Lung (tissue), 12 donors: ENCODE measurements around the gene ZEB2. TPM values are rescaled to one million over a fixed set of nuclear protein-coding genes. Genes with fewer than 3 reads are reported as not detected.

Source experiments
- ATAC-seq: fragments of 200-7000 bp; cut with Tn5 transposase; one replicate; pipeline ENCODE4 v1.9.1; 2020; ENCODE audit warnings: moderate number of reproducible peaks; ENCODE audit not compliant: insufficient read depth, low FRiP score
- DNase-seq, 3 donors: peaks; one replicate each; pipeline ENCODE4 v3.0.0-alpha.2; 2013 to 2017
- H3K27ac ChIP-seq, 2 donors: one replicate each; pipeline ENCODE4 v1.5.1; 2013; ENCODE audit warnings: mild to moderate bottlenecking in 2 of 2, moderate library complexity in 2 of 2, control low read depth in 1 of 2, inconsistent platforms in 1 of 2, low read depth in 1 of 2, low read length in 1 of 2
- H3K27me3 ChIP-seq, 3 donors: one replicate each; pipeline ENCODE4 v1.5.1; 2013; ENCODE audit warnings: low read length in 2 of 3; ENCODE audit not compliant: control insufficient read depth in 3 of 3, insufficient read depth in 3 of 3
- H3K36me3 ChIP-seq, 4 donors: one replicate each; pipeline ENCODE4 v1.5.1; 2013; ENCODE audit warnings: low read length in 4 of 4, mild to moderate bottlenecking in 1 of 4, moderate library complexity in 1 of 4; ENCODE audit not compliant: control insufficient read depth in 4 of 4, insufficient read depth in 4 of 4
- H3K4me1 ChIP-seq, 5 donors: one replicate each; pipeline ENCODE4 v1.5.1; 2013; ENCODE audit warnings: low read length in 5 of 5, mild to moderate bottlenecking in 2 of 5, moderate library complexity in 1 of 5; ENCODE audit not compliant: control insufficient read depth in 5 of 5, insufficient read depth in 5 of 5
- H3K4me3 ChIP-seq: one replicate; pipeline ENCODE4 v1.5.1; 2013; ENCODE audit warnings: mild to moderate bottlenecking, control low read depth, moderate library complexity
- H3K9ac ChIP-seq, 2 donors: one replicate each; pipeline ENCODE4 v1.5.1; 2013; ENCODE audit warnings: low read length in 2 of 2, control low read depth in 1 of 2; ENCODE audit not compliant: insufficient read depth in 1 of 2
- H3K9me3 ChIP-seq, 4 donors: one replicate each; pipeline ENCODE4 v1.5.1; 2013; ENCODE audit warnings: low read length in 3 of 4, mild to moderate bottlenecking in 1 of 4, moderate library complexity in 1 of 4; ENCODE audit not compliant: control insufficient read depth in 4 of 4, insufficient read depth in 3 of 4
- WGBS, 2 donors: extraction: QIAGEN DNeasy Blood & Tissue Kit; methylation state at CpG; one replicate each; pipeline ENCODE4 v1.1.7; 2013; 5-methylcytosine and 5-hydroxymethylcytosine counted together
- polyA plus RNA-seq, 2 donors: library from polyadenylated mRNA; stranded (reverse); fragments of 200-250 nt; gene quantifications; one replicate each; pipeline ENCODE4 v1.2.1, GENCODE V29; 2013
- total RNA-seq, 2 donors: library from RNA; depleted of rRNA in 1 of 2; stranded (reverse); fragments of >200 nt in 1 of 2; gene quantifications; one replicate each; pipeline ENCODE4 v1.2.1, GENCODE V29; 2014 to 2021
- TF ChIP-seq, protein P1 (sequence below): IDR thresholded peaks from 2 replicates; pipeline ENCODE4 v1.5.1; 2012; ENCODE audit warnings: mild to moderate bottlenecking; ENCODE audit errors: control extremely low read depth, extremely low read depth
- donor health status: control.
- donor health status: control.
- donor health status: Bipolar disorder and iron deficiency.
- donor health status: healthy.
- donor health status: DM: yes; HTN: yes; CAD: no.

ZEB2 gene
- total and polyA plus RNA-seq, 4 donors = 27.0 to 332 (median 127) TPM

DNA sequence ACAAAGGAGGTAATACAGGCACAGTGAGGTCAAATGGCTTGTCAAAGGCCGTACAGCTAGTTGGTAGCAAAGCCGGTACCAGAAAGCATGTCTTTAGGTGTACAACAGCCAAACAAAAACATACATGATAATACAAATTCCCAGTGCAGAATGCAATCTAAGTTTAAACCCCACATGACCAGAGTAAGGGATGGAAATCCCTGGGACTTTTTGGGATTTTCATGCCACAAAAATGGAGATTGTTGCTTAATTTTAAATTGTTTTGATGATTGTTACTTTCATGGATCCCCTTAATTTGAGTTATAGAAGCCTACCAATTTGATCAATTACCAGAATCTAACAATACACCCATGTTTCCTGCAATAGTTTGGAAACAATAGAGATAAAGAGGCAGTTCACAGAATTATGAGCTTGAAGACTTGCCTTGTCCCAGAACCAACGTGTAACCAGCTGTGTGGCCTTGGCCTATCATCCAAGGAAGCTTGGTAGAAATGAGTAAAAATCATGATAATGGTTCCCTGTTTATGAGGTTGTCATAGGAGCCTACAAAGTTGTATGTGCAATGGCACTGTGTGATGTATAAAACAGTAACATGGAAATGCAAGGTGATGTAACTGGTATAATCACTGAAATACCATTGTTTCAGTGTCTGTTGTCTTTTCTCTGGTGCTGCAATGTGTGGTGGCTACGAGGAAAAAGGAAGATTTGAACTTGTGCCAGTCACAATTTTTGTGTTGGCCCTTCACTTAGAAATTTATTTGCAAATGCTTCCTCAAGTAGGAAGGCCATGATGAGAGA lies 85.3 kb downstream of the ZEB2 start:
- ATAC-seq = no peak
- 70 to 74% methylated on average over 4 of the region's 4 CpGs for WGBS, 2 donors
- H3K9me3 ChIP-seq = no peaks in the 10 kb centered on the region
- no peaks in the 10 kb centered on the region for H3K27me3 ChIP-seq
- H3K4me1 ChIP-seq = peaks cover 1 to 64% (median 17%) of the 10 kb centered on the region in 5 donors
- no peak for DNase-seq
- no peak overlapping the region for H3K9ac ChIP-seq
- no peak overlapping the region for H3K27ac ChIP-seq
- TF ChIP-seq, protein P1, sequence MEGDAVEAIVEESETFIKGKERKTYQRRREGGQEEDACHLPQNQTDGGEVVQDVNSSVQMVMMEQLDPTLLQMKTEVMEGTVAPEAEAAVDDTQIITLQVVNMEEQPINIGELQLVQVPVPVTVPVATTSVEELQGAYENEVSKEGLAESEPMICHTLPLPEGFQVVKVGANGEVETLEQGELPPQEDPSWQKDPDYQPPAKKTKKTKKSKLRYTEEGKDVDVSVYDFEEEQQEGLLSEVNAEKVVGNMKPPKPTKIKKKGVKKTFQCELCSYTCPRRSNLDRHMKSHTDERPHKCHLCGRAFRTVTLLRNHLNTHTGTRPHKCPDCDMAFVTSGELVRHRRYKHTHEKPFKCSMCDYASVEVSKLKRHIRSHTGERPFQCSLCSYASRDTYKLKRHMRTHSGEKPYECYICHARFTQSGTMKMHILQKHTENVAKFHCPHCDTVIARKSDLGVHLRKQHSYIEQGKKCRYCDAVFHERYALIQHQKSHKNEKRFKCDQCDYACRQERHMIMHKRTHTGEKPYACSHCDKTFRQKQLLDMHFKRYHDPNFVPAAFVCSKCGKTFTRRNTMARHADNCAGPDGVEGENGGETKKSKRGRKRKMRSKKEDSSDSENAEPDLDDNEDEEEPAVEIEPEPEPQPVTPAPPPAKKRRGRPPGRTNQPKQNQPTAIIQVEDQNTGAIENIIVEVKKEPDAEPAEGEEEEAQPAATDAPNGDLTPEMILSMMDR = no peak
- peaks cover 0 to 28% (median 7%) of the 10 kb centered on the region in 4 donors for H3K36me3 ChIP-seq
- H3K4me3 ChIP-seq = no peak overlapping the region

DNA sequence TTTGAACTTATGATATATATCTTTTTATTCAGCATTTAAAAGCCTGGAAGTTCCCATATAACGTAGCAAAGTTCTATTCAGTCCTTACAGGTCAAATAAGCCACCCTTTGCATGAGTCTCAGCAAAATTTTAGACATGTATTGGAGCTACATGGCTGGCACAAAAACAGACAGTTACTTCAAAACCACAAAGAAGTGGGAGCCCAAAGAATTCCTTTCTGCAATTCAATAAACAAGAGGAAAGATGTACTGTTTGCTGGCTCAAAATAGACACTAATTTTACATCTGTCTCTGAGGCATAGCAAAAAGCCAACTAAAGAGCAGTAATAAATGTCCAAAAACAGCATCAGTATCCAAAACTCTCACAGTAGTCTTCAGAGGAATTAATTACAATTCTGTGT lies 87.0 kb downstream of the ZEB2 start:
- peaks cover 1 to 76% (median 11%) of the 10 kb centered on the region in 5 donors for H3K4me1 ChIP-seq
- no peaks in the 10 kb centered on the region for H3K9me3 ChIP-seq

DNA sequence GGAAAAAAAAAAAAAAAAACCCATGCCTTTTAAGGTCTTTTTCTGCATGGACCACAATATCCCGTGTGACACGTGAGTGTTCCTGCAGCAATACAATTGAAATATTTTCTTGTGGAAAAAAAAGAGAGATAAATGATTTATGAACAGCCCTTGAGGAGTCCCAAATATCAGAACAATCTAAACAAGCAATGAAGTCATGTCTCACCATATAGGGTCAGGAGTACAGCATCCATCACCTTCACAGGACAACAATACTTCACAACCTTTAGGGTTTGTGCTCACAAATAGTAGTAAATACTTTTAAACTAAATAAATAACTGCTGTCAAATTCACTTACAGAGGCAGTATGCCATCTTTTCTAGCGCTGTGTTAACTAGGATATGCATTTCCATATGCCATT lies 87.9 kb downstream of the ZEB2 start:
- H3K9ac ChIP-seq = no peak overlapping the region
- DNase-seq (no peak), ATAC-seq (no peak)
- no peaks in the 10 kb centered on the region for H3K27me3 ChIP-seq
- H3K36me3 ChIP-seq = peaks cover 1 to 42% (median 14%) of the 10 kb centered on the region in 4 donors
- no peaks in the 10 kb centered on the region for H3K9me3 ChIP-seq
- no peak overlapping the region for H3K4me3 ChIP-seq
- WGBS, 2 donors = 74 to 75% methylated on average over 3 of the region's 3 CpGs
- TF ChIP-seq, protein P1 = no peak
- peak overlapping the region in 1 of 2 donors; percentile 87 for H3K27ac ChIP-seq
- peaks cover 1 to 79% (median 11%) of the 10 kb centered on the region in 5 donors for H3K4me1 ChIP-seq

More for the DNA sequence above, 87.0 kb downstream of the ZEB2 start:
- no peak overlapping the region for H3K27ac ChIP-seq
- TF ChIP-seq, protein P1 = no peak
- H3K27me3 ChIP-seq = no peaks in the 10 kb centered on the region
- DNase-seq (no peak), ATAC-seq (no peak)
- H3K36me3 ChIP-seq = peaks cover 1 to 38% (median 11%) of the 10 kb centered on the region in 4 donors
- H3K4me3 ChIP-seq = no peak overlapping the region
- 60 to 63% methylated on average over 1 of the region's 1 CpG for WGBS, 2 donors
- H3K9ac ChIP-seq = no peak overlapping the region
